Measurements from ENCODE around the gene TNFRSF12A.
"Not testable (repeated sequence)": the region's sequence is repeated elsewhere in the genome, so short reads cannot be mapped to it uniquely, and the experiment has no call there.

TNFRSF12A gene

DNA sequence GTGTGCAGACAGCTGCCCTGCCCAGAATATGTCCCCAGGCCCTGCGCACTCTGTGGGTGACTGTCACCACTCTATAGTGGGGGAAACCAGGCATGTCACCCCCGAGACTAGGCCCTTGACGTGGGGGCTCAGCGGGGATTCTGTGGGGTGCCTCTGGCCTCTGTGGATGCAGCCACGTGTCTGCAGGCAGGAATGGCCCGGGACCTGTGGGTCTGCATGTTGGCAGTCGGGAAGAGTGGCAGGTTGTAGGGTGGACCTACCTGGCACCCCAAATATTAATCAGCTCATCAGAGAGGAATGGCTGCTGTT lies 46.2 kb downstream of the TNFRSF12A start:
- no peaks in the 10 kb centered on the region for H3K27me3 ChIP-seq (ENCODE audit: insufficient read depth, poor library complexity, severe bottlenecking)
- ATAC-seq (ENCODE audit: low read depth), result no peak
- no peak overlapping the region for H3K4me3 ChIP-seq (ENCODE audit: severe bottlenecking)

DNA sequence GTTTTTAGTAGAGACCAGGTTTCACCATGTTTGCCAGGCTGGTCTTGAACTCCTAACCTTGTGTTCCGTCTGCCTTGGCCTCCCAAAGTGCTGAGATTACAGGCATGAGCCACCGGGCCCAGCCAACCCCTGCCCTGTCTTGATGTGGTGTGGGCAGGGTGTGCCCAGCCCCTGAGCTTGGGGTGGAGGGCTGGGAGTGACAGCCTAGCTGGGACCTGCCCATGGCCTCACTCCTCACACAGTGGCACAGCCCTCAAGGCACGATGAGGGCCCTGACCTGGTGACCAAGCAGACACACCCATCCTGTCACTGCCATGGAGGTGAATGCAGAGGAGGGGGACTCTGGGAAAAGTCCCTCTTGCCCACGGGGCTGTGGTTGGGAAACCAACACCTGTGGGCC lies 48.3 kb downstream of the TNFRSF12A start:
- Histone ChIP-seq H3K4me3 (ENCODE audit: severe bottlenecking) (no peak overlapping the region), H3K27ac (ENCODE audit: poor library complexity, severe bottlenecking) (no peak overlapping the region), H3K4me1 (ENCODE audit: insufficient read depth, poor library complexity, severe bottlenecking) (peaks cover 8% of the 10 kb centered on the region), H3K36me3 (ENCODE audit: low read depth) (no peaks in the 10 kb centered on the region), H3K27me3 (ENCODE audit: insufficient read depth, poor library complexity, severe bottlenecking) (no peaks in the 10 kb centered on the region), H3K9me3 (ENCODE audit: severe bottlenecking) (no peaks in the 10 kb centered on the region)
- ATAC-seq (ENCODE audit: low read depth), result no peak
- no peak for DNase-seq (ENCODE audit: low spot score)
- TF ChIP-seq, protein P1, sequence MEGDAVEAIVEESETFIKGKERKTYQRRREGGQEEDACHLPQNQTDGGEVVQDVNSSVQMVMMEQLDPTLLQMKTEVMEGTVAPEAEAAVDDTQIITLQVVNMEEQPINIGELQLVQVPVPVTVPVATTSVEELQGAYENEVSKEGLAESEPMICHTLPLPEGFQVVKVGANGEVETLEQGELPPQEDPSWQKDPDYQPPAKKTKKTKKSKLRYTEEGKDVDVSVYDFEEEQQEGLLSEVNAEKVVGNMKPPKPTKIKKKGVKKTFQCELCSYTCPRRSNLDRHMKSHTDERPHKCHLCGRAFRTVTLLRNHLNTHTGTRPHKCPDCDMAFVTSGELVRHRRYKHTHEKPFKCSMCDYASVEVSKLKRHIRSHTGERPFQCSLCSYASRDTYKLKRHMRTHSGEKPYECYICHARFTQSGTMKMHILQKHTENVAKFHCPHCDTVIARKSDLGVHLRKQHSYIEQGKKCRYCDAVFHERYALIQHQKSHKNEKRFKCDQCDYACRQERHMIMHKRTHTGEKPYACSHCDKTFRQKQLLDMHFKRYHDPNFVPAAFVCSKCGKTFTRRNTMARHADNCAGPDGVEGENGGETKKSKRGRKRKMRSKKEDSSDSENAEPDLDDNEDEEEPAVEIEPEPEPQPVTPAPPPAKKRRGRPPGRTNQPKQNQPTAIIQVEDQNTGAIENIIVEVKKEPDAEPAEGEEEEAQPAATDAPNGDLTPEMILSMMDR (IDR thresholded peaks at IDR 0.05; ENCODE audit: poor library complexity, severe bottlenecking), result no peak

More for the DNA sequence above, 46.2 kb downstream of the TNFRSF12A start:
- DNase-seq (ENCODE audit: low spot score), result no peak
- H3K9me3 ChIP-seq (ENCODE audit: severe bottlenecking), result no peaks in the 10 kb centered on the region
- H3K27ac ChIP-seq (ENCODE audit: poor library complexity, severe bottlenecking), result no peak overlapping the region
- peaks cover 8% of the 10 kb centered on the region for H3K4me1 ChIP-seq (ENCODE audit: insufficient read depth, poor library complexity, severe bottlenecking)
- no peaks in the 10 kb centered on the region for H3K36me3 ChIP-seq (ENCODE audit: low read depth)
- TF ChIP-seq, protein P1 (IDR thresholded peaks at IDR 0.05; ENCODE audit: poor library complexity, severe bottlenecking), result no peak

DNA sequence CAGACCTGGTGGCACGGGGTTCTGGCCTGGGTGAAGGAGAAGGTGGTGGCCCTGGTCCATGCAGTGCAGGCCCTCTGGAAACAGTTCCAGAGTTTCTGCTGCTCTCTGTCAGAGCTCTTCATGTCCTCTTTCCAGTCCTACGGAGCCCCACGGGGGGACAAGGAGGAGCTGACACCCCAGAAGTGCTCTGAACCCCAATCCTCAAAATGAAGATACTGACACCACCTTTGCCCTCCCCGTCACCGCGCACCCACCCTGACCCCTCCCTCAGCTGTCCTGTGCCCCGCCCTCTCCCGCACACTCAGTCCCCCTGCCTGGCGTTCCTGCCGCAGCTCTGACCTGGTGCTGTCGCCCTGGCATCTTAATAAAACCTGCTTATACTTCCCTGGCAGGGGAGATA lies 49.0 kb downstream of the TNFRSF12A start:
- not testable (repeated sequence) for H3K4me1 ChIP-seq (ENCODE audit: insufficient read depth, poor library complexity, severe bottlenecking); DNase-seq (ENCODE audit: low spot score); ATAC-seq (ENCODE audit: low read depth); H3K9me3 ChIP-seq (ENCODE audit: severe bottlenecking); H3K27ac ChIP-seq (ENCODE audit: poor library complexity, severe bottlenecking); H3K36me3 ChIP-seq (ENCODE audit: low read depth); H3K4me3 ChIP-seq (ENCODE audit: severe bottlenecking); H3K27me3 ChIP-seq (ENCODE audit: insufficient read depth, poor library complexity, severe bottlenecking)

DNA sequence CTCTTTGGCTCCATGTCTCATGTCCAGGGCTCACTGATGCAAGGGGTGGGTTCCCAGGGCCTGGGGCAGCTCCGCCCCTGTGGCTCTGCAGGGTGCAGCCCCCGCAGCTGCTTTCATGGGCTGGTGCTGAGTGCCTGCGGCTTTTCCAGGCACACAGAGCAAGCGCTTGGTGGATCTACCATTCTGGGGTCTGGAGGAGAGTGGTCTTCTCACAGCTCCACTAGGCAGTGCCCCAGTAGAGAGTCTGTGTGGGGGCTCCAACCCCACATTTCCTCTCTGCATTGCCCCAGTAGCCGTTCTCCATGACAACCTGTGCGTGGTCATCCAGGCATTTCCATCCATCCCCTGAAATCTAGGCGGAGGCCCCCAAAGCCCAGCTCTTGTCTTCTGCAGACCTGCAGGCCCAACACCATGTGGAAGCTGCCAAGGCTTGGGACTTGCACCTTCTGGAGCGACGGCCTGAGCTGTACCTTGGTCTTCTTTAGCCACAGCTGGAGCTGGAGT lies 50.5 kb downstream of the TNFRSF12A start:
- TF ChIP-seq, protein P1 (IDR thresholded peaks at IDR 0.05; ENCODE audit: poor library complexity, severe bottlenecking), result no peak

DNA sequence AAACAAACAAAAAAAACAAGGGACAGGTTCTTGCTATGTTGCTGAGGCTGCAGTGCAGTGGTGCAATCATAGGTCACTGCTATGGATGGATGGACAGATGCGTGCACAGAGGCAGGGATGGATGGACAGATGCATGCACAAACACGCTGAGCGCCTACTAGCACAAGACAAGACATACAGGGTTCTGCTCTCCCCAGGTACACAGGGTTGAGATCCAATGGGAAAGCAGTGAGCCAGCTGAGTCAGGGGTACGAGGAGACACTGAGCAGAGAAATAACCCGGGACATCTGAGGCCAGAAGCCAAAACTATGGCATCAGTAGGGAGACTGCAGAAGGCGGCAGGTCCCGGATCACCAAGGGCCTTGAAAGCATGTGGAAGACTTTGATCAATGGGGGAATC lies 51.5 kb downstream of the TNFRSF12A start:
- Histone ChIP-seq H3K4me1 (ENCODE audit: insufficient read depth, poor library complexity, severe bottlenecking) (no peaks in the 10 kb centered on the region), H3K4me3 (ENCODE audit: severe bottlenecking) (no peak overlapping the region), H3K27me3 (ENCODE audit: insufficient read depth, poor library complexity, severe bottlenecking) (peaks cover 3% of the 10 kb centered on the region), H3K27ac (ENCODE audit: poor library complexity, severe bottlenecking) (no peak overlapping the region), H3K36me3 (ENCODE audit: low read depth) (no peaks in the 10 kb centered on the region), H3K9me3 (ENCODE audit: severe bottlenecking) (no peaks in the 10 kb centered on the region)
- no peak for DNase-seq (ENCODE audit: low spot score)
- no peak for ATAC-seq (ENCODE audit: low read depth)
- TF ChIP-seq, protein P1 (IDR thresholded peaks at IDR 0.05; ENCODE audit: poor library complexity, severe bottlenecking), result no peak

More for the DNA sequence above, 50.5 kb downstream of the TNFRSF12A start:
- Histone ChIP-seq H3K27me3 (ENCODE audit: insufficient read depth, poor library complexity, severe bottlenecking) (no peaks in the 10 kb centered on the region), H3K27ac (ENCODE audit: poor library complexity, severe bottlenecking) (no peak overlapping the region), H3K4me3 (ENCODE audit: severe bottlenecking) (no peak overlapping the region), H3K36me3 (ENCODE audit: low read depth) (no peaks in the 10 kb centered on the region), H3K9me3 (ENCODE audit: severe bottlenecking) (no peaks in the 10 kb centered on the region), H3K4me1 (ENCODE audit: insufficient read depth, poor library complexity, severe bottlenecking) (no peaks in the 10 kb centered on the region)
- ATAC-seq (ENCODE audit: low read depth), result no peak
- no peak for DNase-seq (ENCODE audit: low spot score)

Data from RWPE2 (cell line).